HFFc6 (cell line): ENCODE data around the gene SETBP1. TPM values are rescaled to one million over a fixed set of nuclear protein-coding genes. Genes with fewer than 3 reads are reported as not detected.
A peak's percentile ranks its signal among the peaks of the same experiment; 100 is the strongest.

Source experiments
- DNase-seq: peaks from one replicate; pipeline ENCODE4 v3.0.0-alpha.2; 2018
- H3K27ac Mint-ChIP-seq: 2 replicates; pipeline ENCODE4 v1.8.0; 2020; ENCODE audit warnings: mild to moderate bottlenecking, mixed read lengths
- H3K27me3 Mint-ChIP-seq: 2 replicates; pipeline ENCODE4 v1.8.0; 2021; ENCODE audit warnings: mild to moderate bottlenecking, moderate library complexity, mixed read lengths; ENCODE audit not compliant: insufficient read depth
- H3K36me3 Mint-ChIP-seq: 2 replicates; pipeline ENCODE4 v1.8.0; 2021; ENCODE audit warnings: low read depth, mixed read lengths
- H3K4me1 Mint-ChIP-seq: 2 replicates; pipeline ENCODE4 v1.8.0; 2020; ENCODE audit warnings: low read depth, mixed read lengths
- H3K4me3 Mint-ChIP-seq: 2 replicates; pipeline ENCODE4 v1.8.0; 2020; ENCODE audit warnings: mild to moderate bottlenecking, moderate library complexity, mixed read lengths
- H3K9me3 Mint-ChIP-seq: 2 replicates; pipeline ENCODE4 v1.8.0; 2020; ENCODE audit warnings: mild to moderate bottlenecking, mixed read lengths
- total RNA-seq, 6 experiments: library from RNA; stranded (reverse); fragmentation: NEBNext Ultra II Directional; extraction: Animal tissue kit (Norgen Biotek cat#: 25700); gene quantifications; 2 replicates in 1 of 6; 3 replicates in 5 of 6; pipeline ENCODE4 v1.2.3, GENCODE V29; 2021
- TF ChIP-seq, protein P1 (sequence below): fragments of 200-600 bp; sonication (generic); IDR thresholded peaks from 2 replicates; pipeline ENCODE4 v1.5.0; 2021; ENCODE audit warnings: antibody characterized with exemption, mild to moderate bottlenecking

Gene SETBP1
- total RNA-seq, 6 experiments from 2014 or later = 0.03 to 0.40 (median 0.09) TPM

DNA sequence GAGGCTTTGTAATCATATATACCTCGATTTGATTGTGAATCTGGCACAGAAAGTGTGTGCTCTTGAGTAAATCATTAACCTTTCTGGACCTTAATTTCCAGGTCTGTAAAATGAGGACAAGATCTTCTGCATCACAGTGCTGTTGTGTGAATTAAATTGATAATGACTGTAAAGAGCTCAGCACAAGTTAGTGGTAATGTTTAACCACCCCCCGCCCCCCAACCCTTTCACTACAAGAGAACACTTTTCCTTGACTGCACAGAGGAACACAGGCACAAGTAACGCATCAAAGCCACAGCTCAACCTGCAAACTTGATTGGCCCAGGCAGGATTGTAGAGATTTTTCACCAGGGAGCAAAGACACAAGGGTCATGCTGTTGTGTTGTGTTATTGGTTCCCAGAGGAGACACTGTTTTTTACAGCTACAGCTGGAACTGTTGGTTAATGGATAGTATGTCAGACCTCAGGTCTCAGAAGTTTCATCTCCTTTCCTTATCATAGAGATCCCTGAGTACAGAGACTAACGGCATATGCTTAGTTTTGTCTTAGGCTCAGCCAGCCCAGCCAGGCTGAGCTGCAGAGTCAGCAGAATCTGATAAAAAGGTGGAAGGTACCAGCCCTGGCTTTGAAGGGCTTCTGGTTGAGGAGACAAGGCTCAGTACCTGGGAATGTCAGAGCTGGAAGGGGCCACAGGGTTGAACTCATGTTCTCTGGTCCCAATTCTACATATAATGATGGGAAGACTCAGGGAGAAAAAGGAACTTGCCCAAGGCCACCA is 10.6 kb downstream of the SETBP1 start:
- Mint-ChIP-seq H3K4me1 (peaks cover 15% of the 10 kb centered on the region; the same call in 1 of the 2 replicates), H3K9me3 (no peaks in the 10 kb centered on the region), H3K4me3 (no peak overlapping the region), H3K27me3 (peaks cover 3% of the 10 kb centered on the region; the same call in 1 of the 2 replicates), H3K36me3 (no peaks in the 10 kb centered on the region), H3K27ac (no peak overlapping the region)
- TF ChIP-seq, protein P1, sequence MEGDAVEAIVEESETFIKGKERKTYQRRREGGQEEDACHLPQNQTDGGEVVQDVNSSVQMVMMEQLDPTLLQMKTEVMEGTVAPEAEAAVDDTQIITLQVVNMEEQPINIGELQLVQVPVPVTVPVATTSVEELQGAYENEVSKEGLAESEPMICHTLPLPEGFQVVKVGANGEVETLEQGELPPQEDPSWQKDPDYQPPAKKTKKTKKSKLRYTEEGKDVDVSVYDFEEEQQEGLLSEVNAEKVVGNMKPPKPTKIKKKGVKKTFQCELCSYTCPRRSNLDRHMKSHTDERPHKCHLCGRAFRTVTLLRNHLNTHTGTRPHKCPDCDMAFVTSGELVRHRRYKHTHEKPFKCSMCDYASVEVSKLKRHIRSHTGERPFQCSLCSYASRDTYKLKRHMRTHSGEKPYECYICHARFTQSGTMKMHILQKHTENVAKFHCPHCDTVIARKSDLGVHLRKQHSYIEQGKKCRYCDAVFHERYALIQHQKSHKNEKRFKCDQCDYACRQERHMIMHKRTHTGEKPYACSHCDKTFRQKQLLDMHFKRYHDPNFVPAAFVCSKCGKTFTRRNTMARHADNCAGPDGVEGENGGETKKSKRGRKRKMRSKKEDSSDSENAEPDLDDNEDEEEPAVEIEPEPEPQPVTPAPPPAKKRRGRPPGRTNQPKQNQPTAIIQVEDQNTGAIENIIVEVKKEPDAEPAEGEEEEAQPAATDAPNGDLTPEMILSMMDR = no peak
- no peak for DNase-seq

DNA sequence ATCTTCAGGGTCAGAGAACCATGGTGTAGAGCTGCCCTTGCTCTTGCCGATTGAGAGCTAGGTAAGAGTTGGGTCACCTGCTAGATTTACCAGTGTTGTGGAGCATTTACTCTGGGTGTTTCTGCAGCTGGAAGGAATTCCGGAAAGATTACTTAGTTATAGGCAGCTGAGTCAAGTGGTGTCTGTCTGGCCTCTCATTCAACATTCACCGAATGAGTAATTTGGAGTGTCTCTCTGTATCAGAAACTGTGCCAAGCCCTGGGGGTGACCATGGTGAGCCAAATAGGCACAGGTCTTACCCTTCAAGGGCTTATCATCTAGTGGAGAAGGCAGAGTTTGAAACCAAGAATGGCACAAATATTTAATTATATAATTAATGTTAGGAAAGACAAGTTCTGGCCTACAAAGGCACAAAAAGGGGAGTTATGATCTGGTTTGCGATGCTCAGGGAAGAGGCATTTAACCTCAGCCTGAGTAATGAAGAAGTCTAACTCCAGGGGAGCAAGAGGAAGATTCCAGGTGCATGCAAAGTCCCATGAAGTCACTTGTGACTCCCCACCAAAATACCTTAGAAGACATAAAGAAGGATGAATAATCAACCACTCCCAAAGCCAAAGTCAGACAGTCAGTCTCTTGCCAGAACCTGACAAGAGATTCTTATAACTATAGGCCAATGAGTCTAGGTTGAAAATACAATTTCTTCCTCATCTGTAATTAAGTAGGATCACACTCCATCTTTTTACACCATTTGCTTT is 12.5 kb downstream of the SETBP1 start:
- Mint-ChIP-seq H3K9me3 (no peaks in the 10 kb centered on the region), H3K27ac (no peak overlapping the region), H3K4me3 (no peak overlapping the region), H3K4me1 (peaks cover 15% of the 10 kb centered on the region; the same call in 1 of the 2 replicates), H3K27me3 (peaks cover 2% of the 10 kb centered on the region; the same call in 1 of the 2 replicates), H3K36me3 (no peaks in the 10 kb centered on the region)
- peak; percentile 21 for DNase-seq
- TF ChIP-seq, protein P1 = no peak

DNA sequence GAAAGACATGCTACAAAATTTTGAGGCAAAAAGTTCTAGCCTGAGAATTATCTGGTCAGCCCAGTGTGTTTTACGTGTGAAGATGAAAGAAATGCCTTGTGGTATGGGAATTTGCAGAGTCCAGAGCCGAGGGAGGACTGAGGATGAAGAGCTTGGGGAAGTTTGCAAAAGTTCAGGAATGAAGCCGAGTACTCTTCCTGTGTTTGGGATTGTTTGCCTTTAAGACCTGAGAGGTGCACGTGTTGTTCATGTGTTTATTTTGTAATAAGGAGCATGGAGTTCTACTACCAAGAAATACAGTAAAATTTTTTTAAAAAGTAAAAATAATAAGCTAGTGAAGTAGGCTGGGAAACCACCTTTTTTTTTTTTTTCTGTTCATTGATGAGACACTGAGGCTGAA is 14.8 kb downstream of the SETBP1 start:
- Mint-ChIP-seq H3K4me3 (no peak overlapping the region), H3K36me3 (no peaks in the 10 kb centered on the region), H3K9me3 (no peaks in the 10 kb centered on the region), H3K27me3 (peaks cover 6% of the 10 kb centered on the region; the same call in 1 of the 2 replicates), H3K4me1 (peaks cover 15% of the 10 kb centered on the region; the same call in 1 of the 2 replicates), H3K27ac (no peak overlapping the region)
- DNase-seq = no peak
- TF ChIP-seq, protein P1 = no peak

DNA sequence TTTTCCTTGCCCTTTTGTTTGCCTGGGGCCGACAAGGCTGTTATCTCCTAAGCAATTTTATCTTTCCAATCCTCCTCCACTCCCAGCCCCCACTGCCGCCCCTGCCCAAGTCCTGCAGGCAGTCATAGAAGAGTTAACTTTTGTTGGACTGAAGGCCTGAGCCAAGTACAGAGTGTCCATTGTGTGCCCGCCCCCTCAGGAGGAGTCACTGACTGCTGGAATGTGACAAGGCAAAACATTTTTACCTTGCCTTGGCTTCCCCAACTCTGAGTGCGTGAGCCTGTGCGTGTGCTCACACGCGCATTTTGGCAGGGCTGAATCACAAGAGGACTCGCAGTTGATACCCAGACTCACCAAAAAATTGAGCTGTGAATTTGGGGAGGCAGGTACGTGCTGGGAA is 16.2 kb downstream of the SETBP1 start:
- no peak overlapping the region for H3K27ac Mint-ChIP-seq
- no peaks in the 10 kb centered on the region for H3K36me3 Mint-ChIP-seq

DNA sequence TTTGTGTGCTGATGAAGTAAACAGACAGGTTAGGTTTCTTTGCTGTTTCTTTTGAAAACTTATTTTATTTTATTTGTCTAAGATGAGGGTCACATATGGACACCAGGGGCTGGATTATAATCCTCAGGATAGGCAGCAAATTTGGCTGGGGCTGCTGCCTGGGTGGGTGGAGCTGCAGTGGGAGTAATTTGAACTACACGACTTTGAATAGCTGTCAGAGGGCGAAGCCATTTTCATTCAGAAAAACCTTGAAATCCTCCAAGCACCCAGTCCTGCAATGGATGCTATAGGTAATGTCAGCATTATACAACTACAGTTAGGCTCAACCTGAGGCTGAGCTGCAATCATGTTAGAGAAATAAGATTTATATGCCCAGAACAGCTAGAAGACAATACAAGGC is 16.6 kb downstream of the SETBP1 start:
- no peak for DNase-seq
- H3K4me1 Mint-ChIP-seq = peaks cover 15% of the 10 kb centered on the region; the same call in 1 of the 2 replicates
- peaks cover 6% of the 10 kb centered on the region for H3K27me3 Mint-ChIP-seq
- H3K27ac Mint-ChIP-seq = no peak overlapping the region
- TF ChIP-seq, protein P1 = no peak
- H3K36me3 Mint-ChIP-seq = no peaks in the 10 kb centered on the region
- no peak overlapping the region for H3K4me3 Mint-ChIP-seq
- no peaks in the 10 kb centered on the region for H3K9me3 Mint-ChIP-seq

More for the DNA sequence above, 16.2 kb downstream of the SETBP1 start:
- Mint-ChIP-seq H3K9me3 (no peaks in the 10 kb centered on the region), H3K4me1 (peaks cover 15% of the 10 kb centered on the region; the same call in 1 of the 2 replicates), H3K4me3 (no peak overlapping the region), H3K27me3 (peaks cover 6% of the 10 kb centered on the region)
- TF ChIP-seq, protein P1 = no peak
- DNase-seq = no peak
